Esophagus muscularis mucosa (tissue), 3 donors: ENCODE results near the gene ZRSR2.

Source experiments
- POLR2A ChIP-seq: fragments of 450-650 bp; IDR thresholded peaks from one replicate; pipeline ENCODE4 v1.6.1; 2017; ENCODE audit warnings: antibody characterized with exemption, moderate library complexity, mild to moderate bottlenecking, low read depth
- TF ChIP-seq, protein P1 (sequence below), 3 experiments: fragments of 200-600 bp in 2 of 3; fragments of 450-650 bp in 1 of 3; sonication (generic) in 2 of 3; IDR thresholded peaks; one replicate each; pipeline ENCODE4 v1.5.1; 2017 to 2019; ENCODE audit warnings: antibody characterized with exemption in 3 of 3, mild to moderate bottlenecking in 2 of 3, moderate library complexity in 1 of 3

DNA sequence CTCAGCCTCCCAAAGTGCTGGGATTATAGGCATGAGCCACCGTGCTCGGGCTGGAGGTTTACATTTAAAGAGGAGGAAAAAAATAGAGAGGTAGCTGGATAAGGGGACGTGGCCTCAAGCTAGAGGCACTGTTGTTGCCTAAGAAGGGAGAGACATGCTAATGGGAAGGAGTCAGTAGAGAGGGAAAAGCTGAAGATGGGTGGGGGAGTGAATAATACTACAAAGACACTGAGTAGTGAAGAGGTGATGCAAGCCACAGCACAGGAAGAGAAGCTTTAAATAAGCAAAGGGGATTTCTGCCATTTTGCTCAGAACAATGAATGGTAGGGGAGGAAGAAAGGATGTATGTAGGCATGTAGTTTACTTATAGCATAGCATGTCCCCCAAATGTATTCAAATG, 75.9 kb downstream of the ZRSR2 start:
- TF ChIP-seq, protein P1, sequence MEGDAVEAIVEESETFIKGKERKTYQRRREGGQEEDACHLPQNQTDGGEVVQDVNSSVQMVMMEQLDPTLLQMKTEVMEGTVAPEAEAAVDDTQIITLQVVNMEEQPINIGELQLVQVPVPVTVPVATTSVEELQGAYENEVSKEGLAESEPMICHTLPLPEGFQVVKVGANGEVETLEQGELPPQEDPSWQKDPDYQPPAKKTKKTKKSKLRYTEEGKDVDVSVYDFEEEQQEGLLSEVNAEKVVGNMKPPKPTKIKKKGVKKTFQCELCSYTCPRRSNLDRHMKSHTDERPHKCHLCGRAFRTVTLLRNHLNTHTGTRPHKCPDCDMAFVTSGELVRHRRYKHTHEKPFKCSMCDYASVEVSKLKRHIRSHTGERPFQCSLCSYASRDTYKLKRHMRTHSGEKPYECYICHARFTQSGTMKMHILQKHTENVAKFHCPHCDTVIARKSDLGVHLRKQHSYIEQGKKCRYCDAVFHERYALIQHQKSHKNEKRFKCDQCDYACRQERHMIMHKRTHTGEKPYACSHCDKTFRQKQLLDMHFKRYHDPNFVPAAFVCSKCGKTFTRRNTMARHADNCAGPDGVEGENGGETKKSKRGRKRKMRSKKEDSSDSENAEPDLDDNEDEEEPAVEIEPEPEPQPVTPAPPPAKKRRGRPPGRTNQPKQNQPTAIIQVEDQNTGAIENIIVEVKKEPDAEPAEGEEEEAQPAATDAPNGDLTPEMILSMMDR (IDR thresholded peaks at IDR 0.05), result no peak
- TF ChIP-seq POLR2A, result no peak
